Measurements from ENCODE around the gene LRIG2. TPM values are rescaled to one million over a fixed set of nuclear protein-coding genes. Genes with fewer than 3 reads are reported as not detected.

The LRIG2 gene
- total and polyA plus RNA-seq, 9 of the 15 experiments (the other 6 are each of a cell fraction or from before 2014, with no cell fraction given): 1.8 to 28.1 (median 11.5) TPM

DNA sequence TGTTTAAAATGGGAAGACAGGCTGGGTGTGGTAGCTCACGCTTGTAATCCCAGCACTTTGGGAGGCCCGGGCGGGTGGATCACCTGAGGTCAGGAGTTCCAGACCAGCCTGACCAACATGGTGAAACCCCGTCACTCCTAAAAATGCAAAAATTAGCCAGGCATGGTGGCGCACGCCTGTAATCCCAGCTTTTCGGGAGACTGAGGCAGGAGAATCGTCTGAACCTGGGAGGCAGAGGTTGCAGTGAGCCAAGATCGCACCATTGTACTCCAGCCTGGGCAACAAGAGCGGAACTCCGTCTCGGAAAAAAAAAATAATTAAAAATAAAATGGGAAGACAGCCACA lies 29.9 kb upstream of the LRIG2 start (continued):
- TF ChIP-seq, protein P1, sequence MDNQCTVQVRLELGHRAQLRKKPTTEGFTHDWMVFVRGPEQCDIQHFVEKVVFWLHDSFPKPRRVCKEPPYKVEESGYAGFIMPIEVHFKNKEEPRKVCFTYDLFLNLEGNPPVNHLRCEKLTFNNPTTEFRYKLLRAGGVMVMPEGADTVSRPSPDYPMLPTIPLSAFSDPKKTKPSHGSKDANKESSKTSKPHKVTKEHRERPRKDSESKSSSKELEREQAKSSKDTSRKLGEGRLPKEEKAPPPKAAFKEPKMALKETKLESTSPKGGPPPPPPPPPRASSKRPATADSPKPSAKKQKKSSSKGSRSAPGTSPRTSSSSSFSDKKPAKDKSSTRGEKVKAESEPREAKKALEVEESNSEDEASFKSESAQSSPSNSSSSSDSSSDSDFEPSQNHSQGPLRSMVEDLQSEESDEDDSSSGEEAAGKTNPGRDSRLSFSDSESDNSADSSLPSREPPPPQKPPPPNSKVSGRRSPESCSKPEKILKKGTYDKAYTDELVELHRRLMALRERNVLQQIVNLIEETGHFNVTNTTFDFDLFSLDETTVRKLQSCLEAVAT (IDR thresholded peaks at IDR 0.05): 0 out of 4 replicates have a peak, but pooled peaks of 1 of the 2 experiments have one; percentile 25

DNA sequence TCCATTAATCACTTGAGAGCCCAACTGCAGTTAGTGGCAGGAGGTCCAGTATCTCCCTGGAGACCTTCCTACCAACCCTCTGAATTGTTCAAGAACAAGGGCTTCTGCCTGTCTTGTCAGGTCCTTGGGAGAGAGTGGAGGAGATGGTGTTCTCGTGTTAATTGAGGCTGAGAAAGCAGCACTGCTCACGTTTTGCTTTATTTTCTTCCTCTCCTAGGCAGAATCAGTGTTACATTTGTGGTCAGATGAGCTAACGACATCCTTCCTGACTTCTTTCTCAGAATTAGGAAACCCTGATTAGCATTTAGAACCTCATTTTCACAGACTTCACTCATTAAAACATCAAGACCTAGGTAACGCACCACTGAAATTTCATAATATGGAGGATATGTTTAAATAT lies 26.4 kb upstream of the LRIG2 start:
- no peak for TF ChIP-seq RBM34 (IDR thresholded peaks at IDR 0.05; ENCODE audit: borderline replicate concordance, insufficient read depth, low read length)
- TF ChIP-seq NRF1 (conservative IDR thresholded peaks at IDR 0.05 in 1 of 2, IDR thresholded peaks at IDR 0.05 in 1 of 2): 0 out of 4 replicates have a peak, but pooled peaks of 1 of the 2 experiments have one; percentile 10
- TF ChIP-seq ETV1 (tag; conservative IDR thresholded peaks at IDR 0.05; ENCODE audit: low read depth): 0 out of 2 replicates have a peak, but pooled peaks have one; percentile 27
- TF ChIP-seq, protein P2, sequence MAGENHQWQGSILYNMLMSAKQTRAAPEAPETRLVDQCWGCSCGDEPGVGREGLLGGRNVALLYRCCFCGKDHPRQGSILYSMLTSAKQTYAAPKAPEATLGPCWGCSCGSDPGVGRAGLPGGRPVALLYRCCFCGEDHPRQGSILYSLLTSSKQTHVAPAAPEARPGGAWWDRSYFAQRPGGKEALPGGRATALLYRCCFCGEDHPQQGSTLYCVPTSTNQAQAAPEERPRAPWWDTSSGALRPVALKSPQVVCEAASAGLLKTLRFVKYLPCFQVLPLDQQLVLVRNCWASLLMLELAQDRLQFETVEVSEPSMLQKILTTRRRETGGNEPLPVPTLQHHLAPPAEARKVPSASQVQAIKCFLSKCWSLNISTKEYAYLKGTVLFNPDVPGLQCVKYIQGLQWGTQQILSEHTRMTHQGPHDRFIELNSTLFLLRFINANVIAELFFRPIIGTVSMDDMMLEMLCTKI (IDR thresholded peaks at IDR 0.05; ENCODE audit: partially characterized antibody): no peak
- no peak for TF ChIP-seq ZKSCAN3 (CRISPR knock-in tag; IDR thresholded peaks at IDR 0.05)
- no peak overlapping the region for H3K4me3 ChIP-seq
- FAIRE-seq (no peak), ATAC-seq (no peak), DNase-seq (ENCODE audit: extremely low read depth in 1 of 4, low spot score in 3 of 4) (no peak)
- no peaks in the 10 kb centered on the region for H4K20me1 ChIP-seq (replicated peaks; ENCODE audit: control insufficient read depth, insufficient read depth, low read length)
- H3K4me2 ChIP-seq (ENCODE audit: insufficient read depth, low read length): no peak overlapping the region
- peak overlapping the region; percentile 71 for H2AFZ ChIP-seq (ENCODE audit: low read depth, low read length)
- in situ Hi-C loops (cut with MboI): no loop called here
- H3K4me1 ChIP-seq (replicated peaks in 1 of 2; ENCODE audit: control insufficient read depth in 2 of 2, insufficient read depth in 2 of 2, low read length in 2 of 2): peaks cover 6 to 25% of the 10 kb centered on the region in 2 experiments
- H3K9ac ChIP-seq (ENCODE audit: insufficient read depth in 1 of 2, low read depth in 2 of 2, low read length in 2 of 2): no peak overlapping the region
- no peaks in the 10 kb centered on the region for H3K9me1 ChIP-seq (ENCODE audit: control insufficient read depth, insufficient read depth, low read length)
- POLR2A ChIA-PET: interaction anchor here (0.6 to 0.7 kb wide), 2 partner anchors 30 to 153 kb away, joined by 3 to 4 read pairs; no protein-coding TSS in a partner anchor
- 35% methylated on average over 4 of the region's 4 CpGs for WGBS (ENCODE audit: insufficient coverage, low coverage, missing lambda C conversion rate)
- H3K27me3 ChIP-seq (ENCODE audit: control insufficient read depth in 2 of 2, insufficient read depth in 2 of 2, low read length in 2 of 2): no peaks in the 10 kb centered on the region
- H3K9me3 ChIP-seq (replicated peaks; ENCODE audit: control insufficient read depth, insufficient read depth, low read depth, low read length): no peaks in the 10 kb centered on the region
- H3K27ac ChIP-seq (ENCODE audit: extremely low read depth, low read depth, low read length): no peak overlapping the region
- intact Hi-C loops (cut with micrococcal nuclease): no loop called here
- H3K79me2 ChIP-seq (ENCODE audit: control insufficient read depth, insufficient read depth, low read length): no peaks in the 10 kb centered on the region
- no peaks in the 10 kb centered on the region for H3K36me3 ChIP-seq (ENCODE audit: control insufficient read depth, insufficient read depth, low read length)
- BruUV-seq (replicated peaks): no TSS peak
- CTCF ChIA-PET (ENCODE audit: low intra/inter-chr PET ratio): interaction anchor here (0.6 kb wide), 1 partner anchor 1062 kb away, joined by 3 read pairs; no protein-coding TSS in a partner anchor
